Activated naive CD8-positive, alpha-beta T cell treated with anti-CD3 and anti-CD28 coated beads for 36 hours (primary cell): ENCODE data around the gene SORCS3. TPM values are rescaled to one million over a fixed set of nuclear protein-coding genes. Genes with fewer than 3 reads are reported as not detected.

Source experiments
- DNase-seq: peaks from one replicate; pipeline ENCODE4 v3.0.0; 2021
- H3K27ac Mint-ChIP-seq: one replicate; pipeline ENCODE4 v1.8.0; 2022; ENCODE audit warnings: mild to moderate bottlenecking, moderate library complexity, mixed read lengths
- H3K27me3 Mint-ChIP-seq: one replicate; pipeline ENCODE4 v1.8.0; 2022; ENCODE audit warnings: mild to moderate bottlenecking, mixed read lengths
- H3K36me3 Mint-ChIP-seq: one replicate; pipeline ENCODE4 v1.8.0; 2021; ENCODE audit warnings: mild to moderate bottlenecking, mixed read lengths
- H3K4me1 Mint-ChIP-seq: one replicate; pipeline ENCODE4 v1.8.0; 2021; ENCODE audit warnings: mixed read lengths
- H3K4me3 Mint-ChIP-seq: one replicate; pipeline ENCODE4 v1.8.0; 2022; ENCODE audit warnings: mild to moderate bottlenecking, moderate library complexity, mixed read lengths
- H3K9me3 Mint-ChIP-seq: one replicate; pipeline ENCODE4 v1.8.0; 2022; ENCODE audit warnings: mixed read lengths
- total RNA-seq, 2 experiments: library from RNA; stranded (reverse); gene quantifications; one replicate each; pipeline ENCODE4 v1.2.3, GENCODE V29; 2021

The SORCS3 gene
- total RNA-seq, 2 experiments from 2014 or later: not detected

DNA sequence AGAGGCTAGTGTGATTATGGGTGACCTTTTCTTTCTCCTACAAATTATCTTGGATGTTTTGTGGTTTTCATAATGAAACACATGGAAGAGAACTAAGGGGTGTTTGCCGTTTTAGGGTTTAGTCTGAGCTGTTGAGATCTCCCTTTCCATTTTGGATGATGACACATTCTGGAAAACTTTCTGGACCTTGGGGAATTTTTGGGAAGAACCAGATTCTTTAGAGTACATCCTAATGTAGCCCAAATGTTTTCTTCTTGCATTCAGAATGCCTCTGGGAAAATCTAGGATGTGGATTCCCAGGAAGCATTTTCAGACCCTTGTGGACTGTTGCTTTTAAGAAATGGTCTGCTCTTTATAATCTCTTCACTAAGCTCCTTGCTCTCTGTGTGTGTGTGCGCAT lies 165.7 kb downstream of the SORCS3 start:
- H3K27ac Mint-ChIP-seq: no peak overlapping the region
- no peak for DNase-seq
- H3K4me1 Mint-ChIP-seq: no peaks in the 10 kb centered on the region
- peaks cover 4% of the 10 kb centered on the region for H3K27me3 Mint-ChIP-seq
- H3K4me3 Mint-ChIP-seq: no peak overlapping the region
- no peaks in the 10 kb centered on the region for H3K36me3 Mint-ChIP-seq
- H3K9me3 Mint-ChIP-seq: no peaks in the 10 kb centered on the region

DNA sequence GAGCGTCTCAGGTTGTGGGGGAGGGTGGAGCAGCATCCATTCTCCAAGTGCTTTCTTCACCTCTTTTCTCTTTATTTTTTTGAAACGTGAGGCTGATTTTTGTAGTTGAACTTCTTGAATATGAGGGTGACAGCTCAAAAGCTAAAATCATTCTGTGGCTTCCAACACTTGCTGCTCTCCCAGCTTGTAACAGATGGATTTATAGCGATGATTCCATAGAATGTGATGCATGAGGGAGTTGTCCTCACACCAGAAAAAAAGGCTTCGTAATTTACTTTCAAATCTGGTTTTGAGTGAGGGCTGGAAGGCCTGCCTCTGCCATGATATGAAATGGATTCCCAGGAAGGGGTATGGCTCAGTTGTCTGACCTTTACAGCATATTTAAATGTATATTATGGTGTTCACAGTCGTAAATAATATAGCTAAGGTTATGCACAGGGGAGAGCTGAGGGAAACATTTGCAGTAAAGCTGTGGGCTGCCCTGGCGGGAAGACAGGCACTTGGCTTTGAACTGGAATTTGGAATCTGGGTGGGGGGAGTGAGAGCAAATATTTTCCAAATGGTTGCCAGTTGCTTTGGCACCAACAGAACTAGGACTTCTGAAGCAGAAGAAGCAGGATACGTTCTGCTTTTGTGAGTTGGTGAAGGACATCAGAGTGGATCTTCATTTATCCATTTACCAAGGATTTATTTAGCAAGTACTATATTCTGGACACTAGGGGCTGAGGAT lies 166.7 kb downstream of the SORCS3 start:
- Mint-ChIP-seq H3K4me3 (no peak overlapping the region), H3K9me3 (no peaks in the 10 kb centered on the region)

DNA sequence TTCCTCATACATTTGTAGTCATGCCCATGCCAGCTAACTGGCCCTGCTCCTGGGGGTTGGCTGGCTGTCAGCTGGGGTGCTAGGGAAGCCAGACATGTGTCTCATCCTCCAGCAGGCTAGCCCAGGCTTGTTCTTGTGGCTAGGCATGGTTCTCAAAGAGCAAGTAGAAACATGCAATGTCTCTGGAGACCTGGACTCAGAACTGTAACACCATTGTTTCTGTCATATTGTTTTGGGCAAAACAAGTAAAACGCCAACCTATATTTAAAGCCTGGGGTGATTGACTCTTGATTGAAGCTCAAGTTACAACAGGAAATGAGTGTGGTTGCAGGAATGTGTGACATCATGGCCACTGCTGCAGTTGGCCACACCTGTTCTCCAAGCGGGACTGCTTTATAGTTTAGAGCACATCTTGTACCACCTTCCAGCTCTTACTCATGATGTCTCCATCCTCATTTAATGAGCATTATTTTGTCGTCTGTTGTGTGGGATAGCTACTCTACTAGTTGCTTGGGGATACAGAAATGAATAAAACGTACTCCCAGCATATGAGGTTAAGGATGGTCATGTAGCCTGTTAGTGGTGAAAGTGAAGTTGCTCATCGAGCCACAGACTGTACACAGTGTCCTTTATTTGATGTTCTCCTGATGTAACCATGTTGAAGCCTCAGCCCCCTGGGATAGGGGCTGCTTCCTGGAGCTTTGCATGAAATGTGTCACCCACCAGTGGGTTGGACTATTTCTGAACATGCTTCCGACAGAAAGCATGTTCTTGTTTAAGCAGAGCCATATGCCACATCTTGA lies 168.4 kb downstream of the SORCS3 start:
- no peak overlapping the region for H3K4me3 Mint-ChIP-seq
- no peaks in the 10 kb centered on the region for H3K4me1 Mint-ChIP-seq
- DNase-seq: no peak
- H3K36me3 Mint-ChIP-seq: no peaks in the 10 kb centered on the region
- no peaks in the 10 kb centered on the region for H3K9me3 Mint-ChIP-seq
- H3K27ac Mint-ChIP-seq: no peak overlapping the region
- peaks cover 4% of the 10 kb centered on the region for H3K27me3 Mint-ChIP-seq

More for the DNA sequence above, 166.7 kb downstream of the SORCS3 start:
- no peak for DNase-seq
- Mint-ChIP-seq H3K36me3 (no peaks in the 10 kb centered on the region), H3K4me1 (no peaks in the 10 kb centered on the region), H3K27ac (no peak overlapping the region), H3K27me3 (peaks cover 4% of the 10 kb centered on the region)

DNA sequence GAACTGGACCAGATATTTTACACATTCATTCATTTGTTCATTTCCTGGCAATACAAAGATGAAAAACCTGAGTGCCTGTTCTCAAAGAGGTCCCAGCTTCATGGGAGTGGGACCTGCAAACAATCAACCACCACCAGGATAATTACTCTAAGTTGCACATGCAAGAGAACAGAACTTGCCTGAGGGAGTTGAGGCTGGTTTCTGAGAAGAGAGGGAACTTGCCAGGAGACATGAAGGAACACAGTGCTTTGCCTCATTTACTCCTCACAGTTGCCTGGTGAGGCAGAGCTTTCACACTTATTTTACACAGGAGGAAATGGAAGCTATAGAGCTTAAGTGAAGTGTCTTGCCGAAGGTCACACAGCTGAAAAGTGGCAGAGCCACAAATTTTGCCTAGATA lies 170.1 kb downstream of the SORCS3 start:
- Mint-ChIP-seq H3K36me3 (no peaks in the 10 kb centered on the region), H3K4me1 (no peaks in the 10 kb centered on the region), H3K9me3 (no peaks in the 10 kb centered on the region)

DNA sequence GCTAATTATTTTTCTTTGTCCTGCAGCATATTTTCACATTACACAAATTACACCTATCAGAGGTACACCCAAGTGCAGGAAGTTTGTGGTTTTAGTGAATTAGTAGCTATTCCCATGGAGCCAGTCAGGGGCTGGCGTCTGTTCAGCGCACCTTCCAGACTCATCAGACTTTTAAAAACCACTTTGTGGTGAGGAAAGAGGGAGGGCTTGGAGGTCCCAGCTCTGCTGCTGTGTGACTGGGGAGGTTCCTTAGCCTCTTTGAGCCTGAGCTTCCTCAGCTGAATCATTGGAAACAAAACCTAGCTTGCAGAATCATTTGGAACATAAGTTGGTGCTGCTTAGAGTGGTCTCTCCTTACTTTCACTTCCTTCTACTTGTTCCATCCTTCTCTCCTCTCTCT lies 175.4 kb downstream of the SORCS3 start:
- Mint-ChIP-seq H3K9me3 (no peaks in the 10 kb centered on the region), H3K27me3 (peaks cover 4% of the 10 kb centered on the region), H3K4me3 (no peak overlapping the region), H3K27ac (no peak overlapping the region), H3K36me3 (no peaks in the 10 kb centered on the region), H3K4me1 (no peaks in the 10 kb centered on the region)
- no peak for DNase-seq

More for the DNA sequence above, 170.1 kb downstream of the SORCS3 start:
- no peak overlapping the region for H3K4me3 Mint-ChIP-seq
- no peak for DNase-seq
- no peak overlapping the region for H3K27ac Mint-ChIP-seq
- peaks cover 4% of the 10 kb centered on the region for H3K27me3 Mint-ChIP-seq

DNA sequence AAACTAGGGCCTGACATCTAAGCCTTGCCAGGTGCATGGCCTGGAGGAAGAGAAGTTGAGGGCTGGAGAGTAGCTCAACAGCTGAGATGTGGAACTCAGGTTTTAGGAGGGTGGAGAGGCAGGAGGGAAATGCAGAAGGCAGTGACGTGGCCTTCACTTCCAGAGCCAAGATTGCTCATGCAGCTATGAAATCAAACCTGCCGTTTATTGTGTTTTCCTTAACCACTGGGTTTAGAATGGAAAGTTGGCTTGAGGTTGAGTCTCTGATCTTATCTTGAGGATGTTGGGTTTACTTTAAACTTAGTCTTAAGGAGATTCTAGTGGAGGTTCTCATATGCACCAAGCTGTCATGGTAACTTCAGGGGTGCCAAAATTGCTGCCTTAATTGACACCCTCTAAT lies 178.6 kb downstream of the SORCS3 start:
- no peaks in the 10 kb centered on the region for H3K36me3 Mint-ChIP-seq
- DNase-seq: no peak
- H3K4me1 Mint-ChIP-seq: no peaks in the 10 kb centered on the region
- H3K27me3 Mint-ChIP-seq: peaks cover 7% of the 10 kb centered on the region
- H3K4me3 Mint-ChIP-seq: no peak overlapping the region
- H3K9me3 Mint-ChIP-seq: peaks cover 4% of the 10 kb centered on the region
- no peak overlapping the region for H3K27ac Mint-ChIP-seq

DNA sequence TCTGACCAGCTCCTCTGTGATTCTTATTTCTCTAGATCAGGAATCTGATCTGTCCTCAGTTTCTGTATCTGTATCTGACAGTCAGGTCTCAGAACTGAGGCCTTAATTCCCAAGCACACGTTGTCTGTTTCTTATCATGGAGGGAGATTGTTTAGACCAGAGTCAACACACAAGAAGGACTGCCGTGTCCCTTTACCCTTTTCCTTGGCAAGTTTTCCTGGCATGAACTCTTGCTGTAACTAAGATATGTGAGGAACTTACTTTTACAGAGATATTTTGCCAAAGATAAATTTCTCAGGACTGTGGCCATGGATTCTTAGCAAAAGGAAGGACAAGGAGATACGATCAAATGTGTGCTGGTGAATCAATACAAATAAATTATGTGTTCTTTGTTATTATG lies 181.0 kb downstream of the SORCS3 start:
- Mint-ChIP-seq H3K4me1 (no peaks in the 10 kb centered on the region), H3K4me3 (no peak overlapping the region), H3K9me3 (peaks cover 6% of the 10 kb centered on the region), H3K27me3 (peaks cover 11% of the 10 kb centered on the region), H3K27ac (no peak overlapping the region), H3K36me3 (no peaks in the 10 kb centered on the region)
- no peak for DNase-seq

DNA sequence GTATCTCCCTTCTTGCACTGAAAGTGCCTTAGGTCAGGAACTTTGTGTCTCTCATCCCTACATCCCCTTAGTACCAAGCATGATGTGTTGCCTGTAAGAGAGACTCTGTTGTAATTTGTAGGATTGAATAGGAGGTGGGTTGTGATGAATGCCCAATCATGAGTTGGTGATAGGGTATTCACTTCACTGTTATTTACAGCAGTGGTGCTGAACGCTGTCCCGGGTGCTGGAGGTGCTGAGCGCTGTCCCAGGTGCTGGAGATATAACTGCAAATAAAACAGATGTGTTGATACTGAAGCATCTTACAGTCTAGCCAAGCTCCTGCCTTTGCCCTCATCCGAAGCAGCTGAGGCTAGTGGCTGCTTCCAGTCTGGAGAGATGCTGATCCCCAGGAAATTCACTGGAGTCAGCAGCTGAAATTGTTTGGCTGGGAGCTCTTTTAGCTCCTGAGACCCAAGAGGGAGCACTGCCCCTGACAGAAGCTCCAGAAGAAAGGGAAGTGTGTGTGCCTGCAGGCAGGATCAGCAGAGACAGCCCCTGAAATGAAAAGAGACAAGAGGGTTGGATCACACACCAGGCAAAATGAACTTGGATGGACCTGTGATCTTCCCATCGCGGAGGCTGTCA lies 183.4 kb downstream of the SORCS3 start:
- Mint-ChIP-seq H3K4me1 (no peaks in the 10 kb centered on the region), H3K27me3 (peaks cover 7% of the 10 kb centered on the region), H3K4me3 (no peak overlapping the region), H3K36me3 (no peaks in the 10 kb centered on the region), H3K9me3 (peaks cover 9% of the 10 kb centered on the region), H3K27ac (no peak overlapping the region)
- peak; percentile 2 for DNase-seq

DNA sequence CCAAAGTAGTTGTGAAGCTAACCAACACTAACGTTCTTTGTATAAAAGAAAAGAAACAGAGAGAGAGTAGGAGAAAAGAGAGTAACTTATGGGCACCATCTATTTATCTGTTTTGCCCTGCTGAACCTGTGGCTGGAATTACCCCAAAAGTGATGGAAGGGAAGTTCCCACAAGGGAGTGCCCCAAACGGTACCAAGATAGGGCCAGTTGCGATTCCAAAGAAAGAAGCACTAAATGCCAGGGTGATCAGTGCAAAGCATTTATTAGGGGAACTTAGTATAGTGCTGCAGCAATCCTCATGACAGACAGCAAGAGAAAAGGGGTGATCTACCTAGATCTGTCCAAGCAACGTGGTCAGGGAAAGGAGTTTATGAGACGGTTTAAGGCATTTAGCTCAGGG lies 190.2 kb downstream of the SORCS3 start:
- peaks cover 6% of the 10 kb centered on the region for H3K9me3 Mint-ChIP-seq
- peaks cover 5% of the 10 kb centered on the region for H3K27me3 Mint-ChIP-seq
- H3K27ac Mint-ChIP-seq: no peak overlapping the region
- no peak overlapping the region for H3K4me3 Mint-ChIP-seq
- H3K4me1 Mint-ChIP-seq: no peaks in the 10 kb centered on the region
- no peaks in the 10 kb centered on the region for H3K36me3 Mint-ChIP-seq
- no peak for DNase-seq

DNA sequence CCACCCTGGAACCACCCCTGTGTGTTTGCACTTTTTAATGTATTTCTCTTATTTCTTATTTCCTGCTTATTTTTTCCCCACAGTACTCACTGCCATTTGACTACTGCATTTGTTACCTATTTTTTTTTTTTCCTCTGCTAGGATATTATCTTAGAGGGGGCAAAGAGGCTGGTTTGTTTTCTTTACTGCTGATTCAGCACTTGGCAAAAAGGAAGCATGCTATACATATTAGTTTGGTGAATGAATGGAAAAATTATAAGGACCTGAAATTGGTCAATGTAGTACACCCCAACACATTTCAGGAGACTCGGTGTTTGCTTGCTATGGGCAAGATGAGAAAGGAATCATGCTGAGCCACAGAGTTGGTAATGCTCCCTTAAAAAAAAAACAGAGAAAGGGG lies 193.5 kb downstream of the SORCS3 start:
- no peaks in the 10 kb centered on the region for H3K36me3 Mint-ChIP-seq
- no peak for DNase-seq
- H3K9me3 Mint-ChIP-seq: no peaks in the 10 kb centered on the region
- peaks cover 5% of the 10 kb centered on the region for H3K27me3 Mint-ChIP-seq
- H3K4me1 Mint-ChIP-seq: no peaks in the 10 kb centered on the region
- no peak overlapping the region for H3K4me3 Mint-ChIP-seq
- H3K27ac Mint-ChIP-seq: no peak overlapping the region

DNA sequence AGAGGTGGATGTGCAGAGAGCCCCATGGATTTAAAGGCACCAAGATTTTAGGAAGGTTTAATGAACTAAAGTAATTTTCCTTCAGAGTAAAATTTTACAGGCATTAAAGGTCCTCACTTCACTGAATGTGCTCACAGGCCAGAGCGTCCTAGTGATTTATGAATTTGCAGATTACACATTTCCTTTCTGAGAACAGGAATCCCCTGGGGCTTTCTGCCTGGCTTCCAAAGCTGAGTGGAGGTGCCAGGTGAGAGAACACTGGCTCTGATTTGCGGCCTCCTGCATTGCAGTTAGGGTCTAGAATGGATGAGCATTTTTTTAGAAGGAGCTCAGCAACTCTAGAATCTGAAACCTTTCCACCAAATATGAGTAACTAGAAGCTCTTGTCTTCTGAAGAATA lies 194.3 kb downstream of the SORCS3 start:
- Mint-ChIP-seq H3K27me3 (peaks cover 5% of the 10 kb centered on the region), H3K36me3 (no peaks in the 10 kb centered on the region), H3K27ac (no peak overlapping the region), H3K4me3 (no peak overlapping the region), H3K4me1 (no peaks in the 10 kb centered on the region), H3K9me3 (no peaks in the 10 kb centered on the region)
- no peak for DNase-seq

DNA sequence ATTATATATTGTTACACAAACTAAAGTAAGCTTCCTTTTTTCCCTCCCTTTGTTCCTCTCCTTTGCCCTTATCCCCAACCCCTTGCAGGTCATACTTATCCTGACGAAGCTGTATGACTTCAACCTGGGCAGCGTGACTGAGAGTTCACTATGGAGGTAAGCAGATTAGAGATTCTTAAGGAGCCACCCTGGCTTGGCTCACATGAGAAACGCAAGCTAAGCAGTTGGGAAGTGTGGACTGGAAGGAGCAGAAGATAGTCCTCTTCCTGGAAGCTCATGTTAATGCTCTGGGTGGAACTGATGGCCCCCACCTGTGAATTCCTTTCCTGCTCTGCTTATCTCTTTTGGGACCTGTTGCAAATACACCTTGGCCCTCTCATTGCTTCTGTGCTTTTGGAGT lies 201.6 kb downstream of the SORCS3 start:
- no peaks in the 10 kb centered on the region for H3K36me3 Mint-ChIP-seq
- no peak for DNase-seq

DNA sequence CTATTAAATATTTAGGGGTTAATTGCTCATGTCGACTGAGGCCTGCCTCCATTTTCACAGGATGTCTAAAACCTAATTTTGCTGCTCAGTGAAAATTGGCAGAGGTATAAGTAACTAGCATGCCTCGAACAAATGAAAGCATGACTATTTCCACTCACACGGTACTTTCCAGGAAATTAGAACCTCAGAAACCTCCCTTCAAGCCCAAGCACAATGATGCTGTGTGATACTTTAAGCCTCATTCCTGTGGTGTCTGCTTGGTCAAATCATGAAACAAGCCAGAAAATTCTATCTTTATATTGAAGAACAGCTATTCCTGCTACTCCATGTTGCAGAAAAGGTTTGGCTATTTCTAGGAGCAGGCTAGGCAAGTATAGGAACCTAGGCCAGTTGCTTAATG lies 203.0 kb downstream of the SORCS3 start:
- Mint-ChIP-seq H3K4me3 (no peak overlapping the region), H3K36me3 (no peaks in the 10 kb centered on the region), H3K27me3 (no peaks in the 10 kb centered on the region), H3K4me1 (no peaks in the 10 kb centered on the region), H3K9me3 (no peaks in the 10 kb centered on the region), H3K27ac (no peak overlapping the region)
- no peak for DNase-seq

More for the DNA sequence above, 201.6 kb downstream of the SORCS3 start:
- H3K9me3 Mint-ChIP-seq: no peaks in the 10 kb centered on the region
- no peak overlapping the region for H3K4me3 Mint-ChIP-seq
- no peak overlapping the region for H3K27ac Mint-ChIP-seq
- H3K4me1 Mint-ChIP-seq: no peaks in the 10 kb centered on the region
- H3K27me3 Mint-ChIP-seq: no peaks in the 10 kb centered on the region

DNA sequence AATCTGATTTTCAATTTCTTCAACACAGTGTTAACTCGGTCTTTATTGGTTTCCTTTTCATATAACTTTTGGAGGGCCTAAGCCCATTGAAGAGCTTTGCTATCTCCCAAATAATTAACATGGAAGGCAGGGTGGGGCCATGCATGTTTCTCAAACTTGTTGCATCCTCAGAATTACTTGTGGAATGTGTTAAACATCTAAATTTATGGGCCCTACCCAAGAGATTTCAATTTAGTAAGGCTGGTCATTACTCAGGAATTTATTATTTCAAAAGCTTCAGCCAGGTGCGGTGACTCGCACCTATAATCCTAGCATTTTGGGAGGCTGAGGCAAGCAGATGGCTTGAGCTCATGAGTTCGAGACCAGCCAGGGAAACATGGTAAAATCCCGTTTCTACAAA lies 208.9 kb downstream of the SORCS3 start:
- Mint-ChIP-seq H3K27me3 (no peaks in the 10 kb centered on the region), H3K36me3 (no peaks in the 10 kb centered on the region), H3K4me3 (no peak overlapping the region), H3K4me1 (no peaks in the 10 kb centered on the region), H3K27ac (no peak overlapping the region), H3K9me3 (no peaks in the 10 kb centered on the region)
- no peak for DNase-seq

DNA sequence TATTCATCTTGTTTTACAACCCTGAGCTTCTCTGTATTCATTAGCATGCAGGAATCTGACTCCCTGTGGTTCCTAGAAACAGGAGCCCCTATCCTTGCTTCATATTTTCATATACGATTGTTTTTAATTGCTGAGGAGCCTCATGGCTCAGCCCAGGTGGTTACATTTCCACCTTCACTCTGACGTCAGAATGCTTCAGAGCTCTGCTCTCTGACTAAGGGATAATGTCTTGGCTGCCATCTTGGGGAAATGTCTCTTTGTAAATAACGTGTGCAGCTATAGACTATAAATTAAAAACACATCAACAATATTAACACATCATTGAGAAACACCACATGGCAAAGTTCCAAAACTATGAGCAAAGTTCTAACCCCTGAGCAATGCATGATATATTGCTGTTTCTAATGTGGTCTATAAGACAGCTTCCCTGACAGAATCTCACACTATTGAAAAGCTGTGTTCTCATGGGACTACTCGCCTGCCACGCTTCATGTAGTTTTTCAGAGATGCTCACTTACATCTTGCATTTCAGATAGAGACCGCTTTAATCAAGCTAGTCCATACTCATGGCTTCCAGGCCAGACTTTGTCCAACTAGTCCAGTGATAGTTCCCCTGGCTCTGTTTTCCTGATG lies 227.0 kb downstream of the SORCS3 start:
- peaks cover 3% of the 10 kb centered on the region for H3K9me3 Mint-ChIP-seq
- DNase-seq: no peak
- peaks cover 4% of the 10 kb centered on the region for H3K27me3 Mint-ChIP-seq
- no peaks in the 10 kb centered on the region for H3K4me1 Mint-ChIP-seq
- H3K4me3 Mint-ChIP-seq: no peak overlapping the region
- H3K36me3 Mint-ChIP-seq: no peaks in the 10 kb centered on the region
- H3K27ac Mint-ChIP-seq: no peak overlapping the region
